ENCODE data around the gene ASPN. TPM values are rescaled to one million over a fixed set of nuclear protein-coding genes. Genes with fewer than 3 reads are reported as not detected.

ASPN gene
- total RNA-seq, 1 experiment from 2014 or later: not detected

- no peak for DNase-seq (ENCODE audit: low spot score)
Observed at GRCh38 chr9:92468206-92468605, 14.1 kb downstream of the ASPN start.

GRCh38 chr9:92467511-92467910 lies 14.8 kb downstream of the ASPN start:
- DNase-seq (ENCODE audit: low spot score): no peak

- DNase-seq (ENCODE audit: low spot score): no peak
Observed at GRCh38 chr9:92467041-92467440, 15.3 kb downstream of the ASPN start.

GRCh38 chr9:92463984-92464383 lies 18.3 kb downstream of the ASPN start:
- DNase-seq (ENCODE audit: low spot score): no peak

- no peak for DNase-seq (ENCODE audit: low spot score)
Observed at GRCh38 chr9:92463387-92463786, 18.9 kb downstream of the ASPN start.

GRCh38 chr9:92457576-92457975 lies 24.7 kb downstream of the ASPN start:
- DNase-seq (ENCODE audit: low spot score): no peak

GRCh38 chr9:92455217-92455616 lies 27.1 kb downstream of the ASPN start:
- no peak for DNase-seq (ENCODE audit: low spot score)

- DNase-seq (ENCODE audit: low spot score): no peak
Observed at GRCh38 chr9:92446536-92446935, 35.8 kb downstream of the ASPN start.

- no peak for DNase-seq (ENCODE audit: low spot score)
Observed at GRCh38 chr9:92444841-92445240, 37.5 kb downstream of the ASPN start.

GRCh38 chr9:92440751-92441046 lies 41.6 kb downstream of the ASPN start:
- DNase-seq (ENCODE audit: low spot score): no peak

- DNase-seq (ENCODE audit: low spot score): no peak
Observed at GRCh38 chr9:92439921-92440750, 42.2 kb downstream of the ASPN start.

GRCh38 chr9:92438900-92439526 lies 43.3 kb downstream of the ASPN start:
- no peak for DNase-seq (ENCODE audit: low spot score)

GRCh38 chr9:92435263-92435662 lies 47.0 kb downstream of the ASPN start:
- no peak for DNase-seq (ENCODE audit: low spot score)

GRCh38 chr9:92432972-92433548 lies 49.2 kb downstream of the ASPN start:
- DNase-seq (ENCODE audit: low spot score): no peak

GRCh38 chr9:92432350-92432749 lies 50.0 kb downstream of the ASPN start:
- DNase-seq (ENCODE audit: low spot score): no peak

- no peak for DNase-seq (ENCODE audit: low spot score)
Observed at GRCh38 chr9:92429836-92430235, 52.5 kb downstream of the ASPN start.

GRCh38 chr9:92426501-92427145 lies 55.7 kb downstream of the ASPN start:
- no peak for DNase-seq (ENCODE audit: low spot score)

GRCh38 chr9:92425474-92425873 lies 56.8 kb downstream of the ASPN start:
- no peak for DNase-seq (ENCODE audit: low spot score)

- no peak for DNase-seq (ENCODE audit: low spot score)
Observed at GRCh38 chr9:92424340-92424739, 58.0 kb downstream of the ASPN start, which contains the start of gene OMD. Gene OMD (minus strand): TSS chr9:92424471. CDS start chr9:92417558, 6,913 bp downstream.

GRCh38 chr9:92423612-92424011 lies 58.7 kb downstream of the ASPN start:
- no peak for DNase-seq (ENCODE audit: low spot score)

- no peak for DNase-seq (ENCODE audit: low spot score)
Observed at GRCh38 chr9:92422611-92423338, 59.5 kb downstream of the ASPN start.

- no peak for DNase-seq (ENCODE audit: low spot score)
Observed at GRCh38 chr9:92414566-92414965, 67.7 kb downstream of the ASPN start.

Data from H4 (cell line).